GM20431 (cell line): ENCODE data around the gene TUBA8.
"Not testable (repeated sequence)": the region's sequence is repeated elsewhere in the genome, so short reads cannot be mapped to it uniquely, and the experiment has no call there.

Source experiments
- in situ Hi-C: fragments of 300-500 bp; cut with MseI, MboI; formaldehyde crosslinking; loops from one replicate; pipeline ENCODE4 v1.15.0; 2020; ENCODE audit warnings: low sequenced_read_pairs; ENCODE audit not compliant: unreplicated experiment

TUBA8 gene

DNA sequence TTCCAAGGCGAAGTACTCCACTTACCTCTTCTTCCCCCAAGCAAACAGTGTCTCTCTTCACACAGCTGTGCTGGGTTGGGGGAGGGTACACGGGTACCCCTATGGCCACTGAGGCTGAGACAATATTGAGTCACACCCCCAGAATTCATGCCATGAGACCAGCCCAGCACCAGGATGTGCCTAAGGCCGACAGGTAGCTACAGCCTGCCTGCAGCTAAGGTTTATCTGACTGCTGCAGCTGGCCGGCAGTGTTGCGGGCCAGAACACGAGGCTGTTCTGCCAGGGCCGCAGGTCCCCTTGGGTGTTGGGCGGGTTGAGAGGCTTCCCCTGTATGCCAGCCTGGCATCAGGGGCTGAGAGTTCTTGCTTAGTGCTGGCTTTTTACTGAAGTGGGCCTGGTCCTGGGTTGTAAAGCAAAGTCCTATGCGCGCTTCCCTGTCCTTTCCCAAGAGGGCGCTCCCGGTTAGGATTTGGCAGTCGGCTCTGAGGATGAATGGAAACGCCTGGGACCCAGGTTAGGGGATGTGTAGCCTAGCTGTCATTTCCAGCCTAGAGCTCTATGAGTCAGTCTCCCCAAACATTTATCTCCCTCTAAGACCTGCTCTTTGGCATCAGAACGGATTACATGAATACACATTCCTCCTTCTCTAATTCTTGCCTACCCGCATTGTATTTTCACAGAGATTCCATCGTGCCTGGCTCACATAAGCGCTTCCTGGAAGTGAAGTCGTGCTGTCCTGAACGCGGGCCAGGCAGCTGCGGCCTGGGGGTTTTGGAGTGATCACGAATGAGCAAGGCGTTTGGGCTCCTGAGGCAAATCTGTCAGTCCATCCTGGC lies 46.5 kb downstream of the TUBA8 start:
- in situ Hi-C loops: no loop called here

- in situ Hi-C loops: no loop called here
Observed at GRCh38 chr22:18157714-18158028, 47.1 kb downstream of the TUBA8 start.

- in situ Hi-C loops: not testable (repeated sequence)
Observed at GRCh38 chr22:18160641-18161040, 50.0 kb downstream of the TUBA8 start.

- in situ Hi-C loops: not testable (repeated sequence)
Observed at GRCh38 chr22:18163843-18164242, 53.2 kb downstream of the TUBA8 start.

DNA sequence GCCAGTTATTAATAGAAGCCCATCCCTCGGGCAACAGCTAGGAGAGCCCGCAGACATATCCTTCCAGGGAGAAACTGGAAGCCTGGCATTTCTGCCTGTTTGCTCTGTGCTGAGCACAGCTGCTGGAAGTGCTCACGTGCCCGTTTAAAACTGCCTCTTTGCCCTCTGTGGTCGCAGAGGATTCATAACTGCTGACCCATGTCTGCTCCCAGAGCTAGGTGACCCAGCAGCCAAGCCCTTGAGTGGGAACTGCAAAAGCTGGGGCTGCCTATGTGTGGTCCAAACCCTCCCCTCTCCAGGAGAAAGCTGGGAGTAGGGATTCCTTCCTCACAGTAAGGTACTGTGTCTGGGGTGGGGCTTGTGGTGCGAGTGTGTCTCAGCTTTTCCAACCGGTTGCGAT lies 54.0 kb downstream of the TUBA8 start:
- in situ Hi-C loops: not testable (repeated sequence)

DNA sequence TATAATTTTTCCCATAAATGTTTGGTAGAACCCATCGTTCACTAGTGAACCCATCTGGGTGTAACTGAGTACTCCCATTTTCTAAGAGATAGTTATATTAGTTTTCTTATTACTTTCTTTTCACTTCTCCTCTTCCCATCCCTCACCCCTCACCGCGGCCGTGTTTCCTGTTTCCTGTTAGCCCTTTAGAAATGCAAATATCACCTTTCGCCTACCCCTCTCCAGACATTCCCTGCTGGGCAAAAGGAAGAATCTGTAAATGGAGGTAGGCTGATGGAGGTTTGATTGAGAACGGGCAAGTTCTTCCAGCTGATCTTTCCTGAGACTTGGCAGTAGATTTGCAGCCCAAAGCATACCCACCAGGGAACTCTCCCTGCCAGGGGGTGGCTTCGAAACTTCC lies 54.7 kb downstream of the TUBA8 start:
- in situ Hi-C loops: not testable (repeated sequence)

- in situ Hi-C loops: not testable (repeated sequence)
Observed at GRCh38 chr22:18170284-18170683, 59.7 kb downstream of the TUBA8 start.

DNA sequence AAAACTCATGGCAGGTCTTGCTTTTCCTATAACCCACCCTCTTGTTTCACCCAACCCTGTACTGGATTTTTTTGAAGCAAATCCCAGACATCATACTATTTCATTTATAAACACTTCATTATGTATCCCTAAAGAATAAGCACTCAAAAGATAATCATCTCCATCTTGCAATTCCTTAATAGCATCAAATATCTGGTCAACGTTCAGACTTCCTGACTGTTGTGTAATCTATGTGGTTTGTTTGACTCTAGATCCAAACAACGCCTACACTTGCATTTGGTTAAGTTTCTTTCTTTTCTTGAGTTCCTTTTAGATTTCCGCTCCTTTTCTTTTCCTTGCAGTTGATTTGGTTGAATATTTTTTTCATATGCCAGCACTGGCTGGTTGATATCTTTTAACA lies 61.6 kb downstream of the TUBA8 start:
- in situ Hi-C loops: not testable (repeated sequence)

DNA sequence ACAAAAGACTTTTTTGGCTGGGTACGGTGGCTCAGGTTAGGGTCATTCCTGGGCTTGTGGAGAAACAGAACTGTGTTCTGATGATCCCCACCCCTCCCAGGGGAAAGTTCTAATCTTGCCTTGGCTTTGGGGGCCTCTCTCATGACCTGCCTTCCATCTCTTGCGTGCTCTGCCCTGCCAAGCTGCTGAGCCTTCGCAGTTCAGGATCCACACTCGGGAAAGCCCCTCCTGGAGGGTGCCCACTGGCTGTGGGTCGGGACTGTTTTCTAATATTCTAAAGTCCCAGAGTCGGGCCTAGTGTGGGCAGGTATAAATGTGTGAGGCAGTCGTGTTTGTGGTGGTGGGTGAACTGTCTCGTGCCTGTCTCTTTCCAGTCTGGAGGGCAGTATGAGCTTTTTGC lies 62.2 kb downstream of the TUBA8 start:
- in situ Hi-C loops: not testable (repeated sequence)

DNA sequence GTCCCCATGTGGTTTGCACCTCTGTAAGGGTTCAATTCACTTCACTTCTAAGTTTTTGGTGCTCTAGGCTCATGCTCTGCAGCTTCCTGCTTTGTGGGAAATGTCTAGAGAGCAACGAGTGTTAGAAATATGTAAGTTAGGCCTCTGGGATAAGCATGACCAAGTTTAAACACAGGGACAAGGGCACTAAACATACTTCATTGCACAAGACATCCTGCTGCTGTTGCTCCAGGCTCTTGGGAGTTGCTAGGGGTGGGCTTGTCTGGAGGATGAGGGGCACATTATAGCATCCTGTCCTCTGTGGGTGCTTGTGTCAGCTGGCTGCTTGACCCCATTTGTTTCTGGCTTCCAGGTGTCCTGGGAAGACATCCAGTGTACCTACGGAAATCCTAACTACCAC lies 62.8 kb downstream of the TUBA8 start:
- in situ Hi-C loops: not testable (repeated sequence)
